HG03520 (cell line): ENCODE results near the gene PDE6D.
A peak's percentile ranks its signal among the peaks of the same experiment; 100 is the strongest.
"Not testable (repeated sequence)": the region's sequence is repeated elsewhere in the genome, so short reads cannot be mapped to it uniquely, and the experiment has no call there.

ENCODE experiments used
- ATAC-seq: cut with Tn5 transposase; IDR thresholded peaks from one replicate; pipeline ENCODE4 v1.9.1; 2021; ENCODE audit warnings: mild to moderate bottlenecking, moderate library complexity; ENCODE audit not compliant: unreplicated experiment

Gene PDE6D

DNA sequence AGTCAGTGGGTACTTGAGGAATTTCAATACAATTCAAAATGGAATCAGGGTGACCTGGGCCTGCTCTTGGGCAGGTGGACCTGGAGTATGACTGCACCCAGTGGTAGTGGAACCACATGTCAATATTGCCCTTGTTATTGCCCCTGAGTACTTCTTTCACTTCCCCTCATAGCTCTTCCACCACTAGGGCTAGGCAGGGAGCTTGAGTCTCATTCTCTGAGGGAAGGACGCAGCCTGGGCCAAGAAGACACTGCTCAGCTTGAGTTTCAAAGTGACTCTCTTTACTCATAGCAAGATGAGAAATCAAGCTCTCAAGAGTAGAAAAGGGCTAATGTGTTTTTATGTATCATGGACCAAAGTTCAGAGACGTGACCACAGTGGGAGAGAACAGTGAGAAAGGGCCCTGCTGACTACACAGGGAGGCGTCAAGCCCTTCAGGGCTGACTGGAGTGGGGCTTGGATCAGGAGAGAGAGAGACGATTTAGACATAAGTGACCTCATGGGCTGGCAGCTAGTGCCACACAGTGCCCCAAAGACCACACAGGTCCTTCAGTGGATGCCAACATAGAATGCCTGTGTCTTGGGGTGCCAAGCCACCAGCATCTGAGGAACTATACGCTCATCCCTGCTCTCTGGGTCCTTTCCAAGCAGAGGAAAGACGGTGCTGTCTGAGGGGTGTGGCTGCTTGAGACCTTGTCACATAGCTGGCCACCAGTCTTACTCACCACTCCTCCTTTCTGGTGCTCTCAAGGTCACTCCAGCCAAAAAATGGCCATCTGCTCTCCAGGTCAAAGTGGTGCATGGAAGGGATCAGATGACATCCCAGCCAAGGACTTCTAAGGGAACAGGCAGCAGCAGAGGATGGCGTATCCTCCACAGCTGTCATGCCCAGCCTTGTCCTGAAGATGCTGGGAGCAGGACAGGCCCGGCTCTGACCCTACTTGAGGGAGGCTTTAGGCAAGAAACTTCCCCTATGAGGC is 59.8 kb downstream of the PDE6D start:
- peak; percentile 67 for ATAC-seq

DNA sequence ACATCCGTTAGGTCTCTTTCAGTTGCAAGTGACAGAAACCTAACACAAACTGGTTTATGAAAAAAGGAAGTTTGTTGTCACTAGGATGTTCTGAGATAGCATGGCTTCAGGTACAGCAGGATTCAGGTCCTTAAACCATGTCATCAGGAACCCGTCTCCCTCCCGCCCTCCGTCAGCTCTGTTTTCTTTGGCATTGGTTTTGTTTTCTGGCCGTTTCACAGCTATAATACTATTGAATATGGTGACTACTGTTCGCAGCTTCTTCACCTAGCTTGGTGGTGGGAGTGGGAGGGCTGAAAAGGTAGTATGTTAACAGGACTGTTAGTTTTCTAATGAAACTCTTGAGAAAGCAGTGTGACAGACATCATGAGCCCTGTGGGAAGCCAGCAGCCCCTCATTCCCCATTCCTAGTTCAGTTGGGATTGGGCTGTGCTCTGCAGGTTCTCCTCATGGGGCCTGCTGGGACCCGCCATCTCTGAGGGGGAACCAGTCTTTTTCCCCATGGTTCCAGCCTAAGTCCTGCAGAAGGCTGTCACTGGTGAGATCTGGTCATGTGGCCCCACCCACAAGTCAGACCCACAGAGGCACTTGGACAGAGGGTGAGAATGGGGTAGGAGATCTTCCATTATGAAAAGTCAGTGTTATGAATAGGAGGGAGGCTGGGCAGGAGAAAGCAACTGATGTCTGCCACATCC is 60.6 kb downstream of the PDE6D start:
- ATAC-seq = no peak

DNA sequence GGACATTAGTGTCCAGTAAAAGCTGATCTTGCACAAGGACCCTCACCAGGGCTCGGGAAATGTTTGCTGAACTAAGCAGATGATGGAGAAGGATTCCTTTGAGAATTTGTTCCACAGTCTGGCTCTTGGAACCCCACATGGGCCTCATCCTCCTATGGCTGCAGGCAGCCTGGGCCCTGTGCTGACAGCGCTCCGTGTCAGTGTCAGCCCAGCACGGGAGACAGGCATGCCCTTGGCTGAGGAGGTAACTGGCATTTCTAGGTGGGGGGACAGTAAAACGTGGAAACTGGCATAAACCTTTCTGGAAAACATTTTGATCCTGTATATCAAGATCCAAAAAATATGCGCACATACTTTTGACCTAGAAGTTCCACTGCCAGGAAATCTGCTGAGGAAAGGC is 62.3 kb downstream of the PDE6D start:
- no peak for ATAC-seq

DNA sequence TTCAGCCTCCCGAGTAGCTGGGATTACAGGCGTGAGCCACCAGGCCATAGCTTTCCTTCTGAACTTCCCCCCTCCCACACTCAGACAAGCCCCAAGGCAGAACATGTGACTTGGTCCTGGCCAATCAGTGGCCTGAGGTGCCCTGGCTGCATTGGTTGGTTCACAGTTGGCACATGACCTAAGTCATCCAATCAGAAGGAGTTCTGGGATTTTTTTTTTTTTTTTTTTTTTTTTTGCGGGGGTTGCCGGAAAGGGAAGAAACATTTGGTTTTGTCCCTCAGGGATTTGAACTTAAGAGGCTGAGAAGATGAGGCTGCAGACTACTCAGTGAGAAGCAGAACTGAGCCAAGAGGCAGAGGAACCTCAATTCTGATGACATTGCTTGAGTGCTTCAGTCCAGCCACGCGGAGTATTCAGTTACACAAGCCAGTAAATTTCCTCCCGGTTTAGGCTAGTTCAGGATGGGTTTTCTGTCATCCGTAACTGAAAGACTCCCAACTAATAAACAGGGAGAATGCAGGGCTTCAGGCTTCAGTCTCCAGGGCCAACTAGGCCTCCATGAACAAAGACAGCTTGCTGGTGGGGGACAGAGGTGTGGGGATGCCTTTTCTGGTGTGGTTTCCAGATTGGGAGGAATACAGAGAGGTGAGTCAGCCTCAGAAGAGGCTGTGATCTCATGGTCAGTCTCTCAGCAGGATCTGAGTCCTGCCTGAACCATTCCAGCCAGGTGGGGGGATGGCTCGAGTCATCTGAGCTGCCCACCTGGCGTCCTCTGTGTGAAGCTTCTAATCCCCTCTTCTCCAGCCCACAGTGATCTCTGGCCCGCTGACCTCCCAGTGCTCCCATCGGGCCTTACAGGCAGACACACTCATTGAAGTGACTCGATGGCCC is 63.6 kb downstream of the PDE6D start:
- ATAC-seq = no peak

DNA sequence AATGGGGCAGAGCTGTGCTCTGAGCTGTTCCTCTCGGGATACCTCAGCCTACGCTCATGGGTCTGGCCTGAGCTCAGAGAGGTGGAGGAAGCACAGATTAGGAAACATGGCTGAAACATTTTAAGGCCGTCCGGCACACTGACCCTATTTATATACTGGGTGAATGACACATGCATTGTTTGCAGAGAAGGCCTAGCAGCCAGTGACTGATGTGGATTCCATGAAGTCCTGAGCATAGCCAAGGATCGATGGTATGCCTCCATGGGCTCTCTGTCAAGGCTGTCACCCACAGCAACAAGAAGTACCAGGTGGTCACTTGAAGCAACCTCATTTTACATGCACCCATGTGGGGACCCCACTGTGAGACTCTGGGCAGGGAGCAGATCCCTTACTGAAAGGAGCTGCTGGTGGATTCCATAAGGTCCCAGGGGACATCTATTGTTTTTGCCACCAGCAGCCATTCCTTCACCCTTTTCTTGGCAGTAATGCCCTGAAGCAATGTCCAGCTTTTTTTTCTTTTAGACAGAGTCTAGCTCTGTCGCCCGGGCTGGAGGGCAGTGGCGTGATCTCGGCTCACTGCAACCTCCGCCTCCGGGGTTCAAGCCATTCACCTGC is 64.3 kb downstream of the PDE6D start:
- no peak for ATAC-seq

DNA sequence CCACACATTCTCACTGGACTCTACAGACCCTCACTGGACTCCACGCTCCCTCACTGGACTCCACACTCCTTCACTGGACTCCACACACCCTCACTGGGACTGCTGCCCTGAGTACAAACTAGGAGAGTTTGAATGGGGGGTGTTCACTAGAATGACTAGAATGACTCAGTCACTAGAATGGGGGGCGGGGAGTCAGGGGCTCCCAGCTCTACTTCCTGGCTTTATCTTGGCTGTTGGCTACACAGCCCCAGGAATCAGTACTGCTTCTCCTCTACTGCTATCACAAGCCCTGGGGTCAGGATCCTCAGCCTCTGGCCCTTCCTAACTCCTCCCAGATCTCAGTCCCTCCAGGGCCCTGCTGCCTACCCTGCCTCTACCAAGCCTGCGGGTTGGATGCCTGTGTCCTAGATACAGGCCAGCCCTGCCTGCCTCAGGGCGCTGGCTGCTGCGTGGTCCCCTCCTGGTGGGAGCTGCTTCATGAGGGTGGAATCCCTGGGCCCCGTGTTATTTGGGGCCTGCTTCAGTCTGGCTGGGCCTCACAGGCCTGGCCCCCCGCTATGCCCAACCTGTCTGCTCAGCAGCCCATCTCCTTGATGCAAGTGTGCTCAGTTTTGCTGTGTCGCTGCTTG is 65.0 kb downstream of the PDE6D start:
- no peak for ATAC-seq

DNA sequence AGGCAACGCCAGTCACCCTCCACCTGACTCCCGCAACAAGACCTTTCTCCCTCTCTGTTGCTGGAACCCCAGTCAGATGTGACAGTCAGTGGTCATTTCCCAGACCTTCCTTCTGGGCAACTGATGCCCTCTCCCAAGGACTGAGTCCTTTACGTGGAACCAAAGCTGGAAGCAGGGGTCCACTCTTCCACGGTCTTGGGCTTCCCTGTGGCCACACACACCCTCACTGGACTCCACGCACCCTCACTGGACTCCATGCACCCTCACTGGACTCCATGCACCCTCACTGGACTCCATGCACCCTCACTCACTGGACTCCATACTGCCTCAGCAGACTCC is 65.6 kb downstream of the PDE6D start:
- no peak for ATAC-seq

DNA sequence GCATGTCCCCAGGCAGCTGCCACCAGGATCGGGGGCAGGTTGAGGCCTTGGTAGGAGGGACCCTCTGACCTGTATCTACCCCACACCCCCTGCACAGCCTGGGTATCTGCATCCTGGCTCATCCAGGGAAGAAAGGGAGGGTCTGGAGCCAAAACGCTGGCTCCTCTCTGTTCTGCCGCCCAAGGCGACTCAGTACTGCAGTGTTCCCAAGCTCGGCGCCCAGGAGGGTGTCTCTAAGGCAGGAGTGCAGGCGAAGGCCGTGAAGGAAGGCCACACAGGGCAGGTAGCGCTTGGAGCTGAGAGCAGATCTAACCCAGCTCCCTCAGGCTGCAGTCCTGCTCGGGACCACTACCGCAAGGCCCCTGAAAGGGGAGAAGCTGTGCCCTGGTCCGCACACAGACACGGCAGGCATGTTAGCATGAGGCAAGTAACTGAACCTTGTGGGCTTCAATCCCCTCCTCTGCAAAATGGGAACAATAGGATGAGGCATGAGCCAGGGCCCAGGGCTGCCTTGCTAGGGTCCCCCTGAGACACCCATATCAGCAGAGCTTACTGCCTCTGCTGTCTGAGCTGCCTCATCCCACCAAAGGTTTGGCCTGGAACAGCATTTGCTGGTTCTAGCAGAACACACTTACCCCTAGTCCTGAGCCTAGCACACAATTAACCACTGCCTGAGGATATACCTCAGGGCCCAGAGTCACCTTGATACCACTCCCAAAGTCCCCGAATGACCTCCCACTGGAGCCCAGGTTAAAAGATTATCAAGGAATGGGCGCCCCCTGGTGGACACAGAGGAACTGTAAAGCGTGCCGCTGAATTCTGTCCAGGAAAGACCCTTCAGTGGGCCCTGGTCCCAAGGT is 66.2 kb downstream of the PDE6D start:
- no peak for ATAC-seq

DNA sequence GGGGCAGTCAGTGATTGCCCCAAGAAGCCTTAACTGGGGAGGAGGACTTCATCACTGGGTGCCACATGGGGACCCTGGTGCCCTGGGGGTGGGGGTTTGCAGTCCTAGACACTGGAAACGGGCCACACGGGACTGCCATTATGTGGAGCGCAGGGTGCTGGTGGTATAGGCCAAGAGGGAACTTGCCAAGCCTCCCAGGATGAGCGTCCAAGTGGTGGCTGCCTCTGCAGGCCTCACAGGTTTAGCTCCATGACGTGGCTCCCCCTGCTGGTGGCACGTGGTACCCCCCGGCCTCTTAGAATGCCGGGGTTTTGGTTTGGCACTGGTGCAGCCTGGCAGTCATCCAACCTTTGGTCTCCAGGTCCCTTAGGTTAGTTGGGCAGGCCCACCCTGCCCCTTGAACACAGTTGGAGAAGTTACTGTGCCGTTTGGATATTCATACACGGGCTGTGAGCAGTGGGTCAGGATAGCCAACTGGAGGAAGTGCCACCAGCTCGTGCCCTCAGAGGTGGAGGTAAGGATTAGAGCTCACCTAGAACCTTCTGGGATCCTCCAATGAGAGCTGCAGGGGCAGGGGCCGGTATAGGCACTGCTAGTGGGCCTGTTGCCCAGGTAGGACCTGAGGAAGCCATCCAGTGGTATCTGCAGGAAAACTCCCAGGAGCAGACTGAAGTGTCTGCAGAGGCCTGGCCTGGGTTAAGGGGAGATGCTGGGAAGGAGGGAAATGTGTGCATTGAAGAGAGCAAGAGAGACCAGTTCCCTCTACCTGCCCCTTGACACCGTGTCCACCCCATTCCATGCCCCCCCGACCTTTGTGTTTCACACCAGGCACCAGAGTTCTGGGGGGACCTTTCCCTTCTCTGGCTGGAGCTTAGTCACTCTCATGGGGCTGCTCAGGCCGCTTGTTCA is 67.1 kb downstream of the PDE6D start:
- ATAC-seq = no peak

DNA sequence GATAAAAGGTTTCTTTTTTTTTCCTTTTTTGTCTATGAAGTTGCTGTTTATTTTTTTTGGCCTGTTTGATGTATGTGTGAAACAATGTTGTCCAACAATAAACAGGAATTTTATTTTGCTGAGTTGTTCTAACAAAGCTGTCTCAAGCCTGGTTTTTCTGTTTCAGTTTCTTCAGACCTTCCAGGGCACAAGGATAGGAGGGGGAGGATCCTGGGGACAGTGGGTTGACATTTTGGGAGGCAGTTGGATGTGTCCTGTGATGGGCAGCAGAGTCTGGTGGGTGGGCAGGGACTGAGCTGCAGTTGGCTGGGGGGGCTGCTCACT is 67.7 kb downstream of the PDE6D start:
- not testable (repeated sequence) for ATAC-seq

DNA sequence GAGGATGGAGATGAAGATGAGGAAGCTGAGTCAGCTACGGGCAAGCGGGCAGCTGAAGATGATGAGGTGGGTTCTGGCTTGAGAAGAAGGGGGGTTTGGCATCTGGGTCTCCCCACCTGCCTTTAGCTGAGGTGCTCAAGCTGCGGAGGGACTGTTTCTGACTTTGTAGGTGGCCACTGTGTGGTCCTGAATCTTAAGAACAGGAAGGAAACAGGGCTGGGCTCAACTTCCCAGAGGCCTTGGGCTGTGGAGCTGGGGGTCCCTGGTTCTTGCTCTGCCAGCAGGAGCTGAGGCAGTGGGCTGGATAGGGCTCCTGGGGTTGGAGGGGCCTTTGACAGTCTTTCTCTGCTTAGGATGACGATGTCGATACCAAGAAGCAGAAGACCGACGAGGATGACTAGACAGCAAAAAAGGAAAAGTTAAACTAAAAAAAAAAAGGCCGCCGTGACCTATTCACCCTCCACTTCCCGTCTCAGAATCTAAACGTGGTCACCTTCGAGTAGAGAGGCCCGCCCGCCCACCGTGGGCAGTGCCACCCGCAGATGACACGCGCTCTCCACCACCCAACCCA is 68.5 kb downstream of the PDE6D start:
- ATAC-seq = not testable (repeated sequence)

DNA sequence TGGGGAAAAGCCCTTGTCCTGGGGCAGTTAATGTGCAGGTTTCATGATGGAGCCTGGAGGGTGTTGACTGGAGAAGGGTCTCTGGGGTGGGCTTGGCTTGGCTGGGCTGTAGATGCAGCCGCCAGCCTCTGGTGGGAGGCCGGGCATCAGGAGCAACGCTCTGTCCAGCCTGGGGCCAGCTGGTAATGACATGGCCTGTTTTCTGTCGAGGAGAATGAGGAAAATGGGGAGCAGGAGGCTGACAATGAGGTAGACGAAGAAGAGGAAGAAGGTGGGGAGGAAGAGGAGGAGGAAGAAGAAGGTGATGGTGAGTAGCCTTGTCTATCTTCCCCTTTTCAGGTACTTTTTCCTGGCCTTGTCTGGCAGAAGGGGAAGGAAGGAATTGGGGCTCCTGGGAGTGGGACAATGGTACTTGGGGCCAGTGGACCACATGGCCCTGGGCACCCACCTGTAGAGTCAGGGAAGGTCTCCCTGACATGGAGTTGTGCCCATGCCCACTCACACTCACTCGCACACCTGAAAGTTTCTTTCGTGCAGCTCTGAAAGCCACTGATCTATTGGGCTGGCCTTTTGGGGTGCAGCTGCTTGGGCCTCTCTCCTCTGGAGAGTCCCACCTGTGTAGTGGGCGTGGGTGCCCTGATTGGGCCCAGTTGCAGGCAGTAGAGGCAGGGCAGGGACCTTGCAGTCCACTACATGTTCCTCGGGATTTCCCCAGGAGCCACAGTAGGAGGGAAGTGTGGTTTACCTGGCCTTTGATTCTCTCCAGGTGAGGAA is 69.2 kb downstream of the PDE6D start:
- ATAC-seq = no peak

DNA sequence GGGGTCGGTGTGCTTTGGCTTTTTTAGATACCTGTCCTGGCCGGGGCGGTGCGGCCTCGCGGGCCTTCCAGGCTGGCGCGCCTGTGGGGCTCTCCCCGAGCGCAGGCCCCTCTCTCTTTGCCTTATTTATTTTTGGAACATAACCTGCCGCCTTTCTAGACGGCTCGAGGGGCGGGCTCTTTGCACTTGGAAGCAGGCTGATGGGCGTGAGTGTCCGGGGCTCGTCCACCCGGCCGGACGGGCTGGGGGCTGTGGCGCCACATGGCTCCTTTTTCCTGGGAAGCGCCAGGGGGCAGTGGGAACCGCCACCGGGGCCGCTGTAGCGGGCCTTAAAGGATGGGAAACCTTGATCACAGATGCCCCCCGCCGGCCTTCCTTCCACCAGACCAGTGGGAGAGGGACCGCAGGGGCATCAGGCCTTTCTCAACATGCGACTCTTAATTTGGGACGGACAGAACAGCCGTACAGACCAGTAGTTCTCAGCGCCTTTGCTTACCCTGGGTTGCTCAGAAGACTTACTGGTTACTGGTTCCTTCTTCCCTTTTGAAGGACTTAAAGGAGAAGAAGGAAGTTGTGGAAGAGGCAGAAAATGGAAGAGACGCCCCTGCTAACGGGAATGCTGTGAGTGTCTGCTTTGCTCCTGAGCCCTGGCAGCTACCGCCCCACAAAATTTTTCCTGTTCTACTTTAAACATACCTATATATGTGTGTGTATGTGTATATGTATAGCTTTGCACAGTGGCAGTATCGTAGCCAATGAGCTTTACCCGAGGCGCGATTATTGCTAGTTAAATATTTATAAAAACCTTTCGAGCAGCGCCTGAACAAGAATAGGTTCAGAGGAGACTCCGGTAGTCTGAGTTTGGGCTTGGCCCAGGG is 70.0 kb downstream of the PDE6D start:
- no peak for ATAC-seq

DNA sequence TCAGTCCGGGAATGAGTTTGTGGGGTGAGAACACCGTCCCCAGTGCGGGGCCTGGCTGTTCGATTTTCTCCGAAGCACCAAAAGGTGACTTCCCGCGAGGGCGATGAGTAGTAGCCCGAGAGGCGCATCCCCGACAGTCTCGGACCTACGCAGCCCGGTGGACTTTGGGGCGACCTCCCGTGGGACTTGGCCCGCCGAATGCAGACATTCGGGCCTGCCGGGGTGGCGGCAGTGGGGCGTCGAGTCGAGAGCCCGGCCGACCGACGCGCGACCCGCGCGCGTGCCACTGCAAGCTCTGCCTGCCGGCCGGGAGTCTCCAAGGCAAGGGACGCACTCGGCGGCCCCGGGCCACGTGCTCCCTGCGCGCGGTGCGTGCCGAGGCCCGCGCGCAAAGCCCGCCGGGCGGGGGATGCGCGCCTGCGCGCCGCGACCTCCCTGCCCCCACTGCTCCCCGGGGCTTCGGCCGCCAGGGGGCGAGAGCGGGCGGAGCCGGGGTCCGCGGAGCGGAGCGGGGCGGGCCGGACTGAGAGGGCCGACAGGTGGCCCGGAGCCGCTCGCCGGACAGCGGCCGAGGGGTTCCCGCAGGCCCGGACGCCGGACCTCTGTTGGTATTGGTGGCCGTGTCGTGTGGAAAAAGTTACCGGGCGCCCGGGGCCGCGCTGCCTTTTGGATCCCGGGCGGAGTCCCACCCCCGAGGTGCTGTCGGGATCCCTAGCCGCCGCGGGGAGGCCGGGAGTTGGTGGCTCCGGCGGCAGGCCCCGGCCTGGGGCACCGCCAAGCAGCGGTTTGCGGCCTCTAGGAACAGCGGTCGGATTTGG is 70.9 kb downstream of the PDE6D start:
- no peak for ATAC-seq

DNA sequence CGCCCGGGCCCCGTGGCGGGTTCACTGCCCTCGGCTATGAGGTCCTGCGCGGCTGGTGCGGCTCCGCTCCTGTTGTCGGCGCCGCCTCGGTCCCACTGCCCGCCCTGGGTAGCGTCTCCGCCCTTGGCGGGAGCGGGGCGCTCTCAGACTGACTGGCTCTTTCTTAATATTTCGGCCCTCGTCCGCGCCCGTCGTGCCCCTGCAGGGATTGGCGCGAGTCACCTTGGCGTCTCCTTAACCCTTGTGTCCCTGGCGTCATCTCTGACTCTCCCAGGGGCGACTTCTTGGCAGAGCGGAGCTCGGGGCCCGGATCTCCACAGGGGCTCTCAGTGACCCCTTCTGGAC is 71.5 kb downstream of the PDE6D start:
- no peak for ATAC-seq
